NB4 (cell line): ENCODE results near the gene SF3B1.

Source experiments
- POLR2A ChIP-seq: IDR thresholded peaks from 2 replicates; pipeline ENCODE4 v1.6.1; 2011; ENCODE audit warnings: mild to moderate bottlenecking; ENCODE audit not compliant: insufficient read length; ENCODE audit errors: extremely low read depth
- TF ChIP-seq, protein P1 (sequence below): IDR thresholded peaks from one replicate; pipeline ENCODE4 v1.5.1; 2012; ENCODE audit warnings: low read depth, low read length

DNA sequence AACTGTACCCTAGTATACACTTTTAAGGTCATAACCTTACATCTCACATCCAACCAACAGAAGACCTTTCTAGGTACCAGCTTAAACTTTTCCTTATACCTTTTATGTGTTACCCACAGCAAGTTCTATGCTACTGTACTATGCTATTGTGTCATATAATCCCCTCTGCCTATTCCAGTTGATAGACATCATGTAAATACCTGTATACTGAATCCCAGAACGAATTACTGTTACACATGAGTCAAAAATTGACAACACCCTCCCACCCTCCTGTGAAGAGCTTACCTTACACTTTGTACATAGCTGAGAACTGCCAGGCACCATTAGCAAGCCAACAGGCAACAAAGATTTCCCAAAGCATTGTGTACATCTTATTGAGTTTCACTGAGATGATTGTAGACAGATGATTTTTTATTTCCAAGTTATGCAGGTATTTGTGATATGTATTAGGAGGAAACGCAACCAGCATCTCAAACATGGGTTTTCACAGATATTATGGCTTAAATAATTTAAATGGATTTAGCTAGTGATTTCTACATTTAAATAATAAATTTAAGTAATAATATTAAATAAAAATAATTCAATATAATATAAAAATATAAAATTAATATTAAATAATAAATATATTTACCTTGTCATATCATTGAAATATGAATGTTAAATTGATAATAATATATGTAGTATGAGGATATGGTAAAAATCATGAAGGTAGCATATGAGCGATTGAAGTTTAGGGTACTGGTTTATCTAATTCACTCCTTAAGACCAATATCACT, 81.2 kb downstream of the SF3B1 start:
- TF ChIP-seq, protein P1, sequence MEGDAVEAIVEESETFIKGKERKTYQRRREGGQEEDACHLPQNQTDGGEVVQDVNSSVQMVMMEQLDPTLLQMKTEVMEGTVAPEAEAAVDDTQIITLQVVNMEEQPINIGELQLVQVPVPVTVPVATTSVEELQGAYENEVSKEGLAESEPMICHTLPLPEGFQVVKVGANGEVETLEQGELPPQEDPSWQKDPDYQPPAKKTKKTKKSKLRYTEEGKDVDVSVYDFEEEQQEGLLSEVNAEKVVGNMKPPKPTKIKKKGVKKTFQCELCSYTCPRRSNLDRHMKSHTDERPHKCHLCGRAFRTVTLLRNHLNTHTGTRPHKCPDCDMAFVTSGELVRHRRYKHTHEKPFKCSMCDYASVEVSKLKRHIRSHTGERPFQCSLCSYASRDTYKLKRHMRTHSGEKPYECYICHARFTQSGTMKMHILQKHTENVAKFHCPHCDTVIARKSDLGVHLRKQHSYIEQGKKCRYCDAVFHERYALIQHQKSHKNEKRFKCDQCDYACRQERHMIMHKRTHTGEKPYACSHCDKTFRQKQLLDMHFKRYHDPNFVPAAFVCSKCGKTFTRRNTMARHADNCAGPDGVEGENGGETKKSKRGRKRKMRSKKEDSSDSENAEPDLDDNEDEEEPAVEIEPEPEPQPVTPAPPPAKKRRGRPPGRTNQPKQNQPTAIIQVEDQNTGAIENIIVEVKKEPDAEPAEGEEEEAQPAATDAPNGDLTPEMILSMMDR = no peak
- TF ChIP-seq POLR2A = no peak
